MM.1S (cell line): ENCODE results near the gene ANKLE1.

ENCODE experiments used
- EZH2 ChIP-seq: fragments of 300-600 bp; sonication (generic); optimal IDR thresholded peaks from 2 replicates; pipeline ENCODE3; 2017; ENCODE audit warnings: low read depth, mild to moderate bottlenecking, antibody characterized with exemption, low read length, mixed read lengths
- EZH2phosphoT487 ChIP-seq: fragments of 300-600 bp; sonication (generic); IDR thresholded peaks from 2 replicates; pipeline ENCODE4 v1.6.1; 2018; ENCODE audit warnings: antibody characterized with exemption, low read length

- no peak for TF ChIP-seq EZH2
- no peak for TF ChIP-seq EZH2phosphoT487
These were observed 27.7 kb downstream of the ANKLE1 start, which contains the start of gene DDA1 for GRCh38 chr19:17309198-17309964.
